Measurements from ENCODE around the gene TMED4. TPM values are rescaled to one million over a fixed set of nuclear protein-coding genes. Genes with fewer than 3 reads are reported as not detected.

The TMED4 gene
- total and polyA plus RNA-seq, 10 of the 15 experiments (the other 5 are each of a cell fraction or from before 2014, with no cell fraction given), result 20.8 to 71.3 (median 51.0) TPM

DNA sequence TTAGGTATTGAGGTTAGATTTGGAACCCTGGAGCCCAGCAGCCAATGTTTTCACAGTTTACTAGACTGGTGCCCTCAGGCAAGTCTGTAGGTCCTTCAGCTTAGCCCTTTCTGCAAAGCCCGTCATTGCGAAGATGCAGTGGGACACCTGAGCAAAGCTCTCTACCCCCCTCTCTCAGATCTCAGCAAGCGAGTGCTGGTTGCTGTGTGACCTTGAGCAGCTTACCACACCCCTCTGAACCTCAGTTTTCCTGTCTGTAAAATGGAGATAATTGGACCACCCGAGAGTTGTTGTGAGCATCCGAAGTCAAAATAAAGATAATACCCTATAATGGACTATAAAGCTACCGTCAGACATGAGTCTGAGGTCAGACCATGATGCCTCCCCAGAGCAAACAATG is 44.6 kb downstream of the TMED4 start:
- Histone ChIP-seq H3K9me3 (replicated peaks; ENCODE audit: control insufficient read depth, insufficient read depth, low read length) (no peaks in the 10 kb centered on the region), H3K27ac (ENCODE audit: control insufficient read depth, insufficient read depth) (no peak overlapping the region), H3K9ac (ENCODE audit: control insufficient read depth, insufficient read depth, low read length) (no peak overlapping the region), H3K79me2 (ENCODE audit: control insufficient read depth, insufficient read depth, low read length) (no peaks in the 10 kb centered on the region), H3K4me1 (ENCODE audit: control insufficient read depth, insufficient read depth, low read length) (no peaks in the 10 kb centered on the region), H3K4me3 (no peak overlapping the region), H3K36me3 (ENCODE audit: control insufficient read depth in 2 of 2, insufficient read depth in 2 of 2, low read length in 1 of 2) (no peaks in the 10 kb centered on the region), H4K20me1 (ENCODE audit: control insufficient read depth, insufficient read depth) (no peaks in the 10 kb centered on the region), H3K27me3 (replicated peaks in 1 of 2; ENCODE audit: control insufficient read depth in 2 of 2, insufficient read depth in 2 of 2, low read length in 1 of 2) (no peaks in the 10 kb centered on the region; a peak in 1 of 4 replicates), H3K4me2 (ENCODE audit: control insufficient read depth, insufficient read depth) (no peak overlapping the region), H2AFZ (ENCODE audit: control insufficient read depth, low read depth, low read length) (no peak overlapping the region)
- CTCF ChIA-PET, result interaction anchor here (0.6 to 4.5 kb wide), 4 partner anchors 18 to 92 kb away, joined by 3 to 28 read pairs (median 3); partner anchors contain the start of gene NUDCD3
- RAD21 ChIA-PET (ENCODE audit: unreplicated experiment), result no interaction called here
- ATAC-seq (no peak), DNase-seq (ENCODE audit: low read depth, low spot score) (no peak), FAIRE-seq (no peak)
- WGBS (ENCODE audit: insufficient coverage, insufficient replicate concordance, low lambda C conversion rate, missing lambda C conversion rate), result 64% methylated on average over 6 of the region's 6 CpGs
- no TSS peak for BruUV-seq (replicated peaks)
- POLR2A ChIA-PET, result no interaction called here
- TF ChIP-seq MYC (IDR thresholded peaks at IDR 0.05; ENCODE audit: insufficient read depth, insufficient read length, insufficient replicate concordance, low read length, severe bottlenecking) (no peak), SUZ12 (IDR thresholded peaks at IDR 0.05; ENCODE audit: unreplicated experiment) (no peak), RELB (IDR thresholded peaks at IDR 0.05; ENCODE audit: low read depth) (no peak), JUND (IDR thresholded peaks at IDR 0.05; ENCODE audit: low read depth, low read length) (no peak), RELA (IDR thresholded peaks at IDR 0.05; ENCODE audit: borderline replicate concordance, partially characterized antibody) (no peak)
- TF ChIP-seq, protein P1, sequence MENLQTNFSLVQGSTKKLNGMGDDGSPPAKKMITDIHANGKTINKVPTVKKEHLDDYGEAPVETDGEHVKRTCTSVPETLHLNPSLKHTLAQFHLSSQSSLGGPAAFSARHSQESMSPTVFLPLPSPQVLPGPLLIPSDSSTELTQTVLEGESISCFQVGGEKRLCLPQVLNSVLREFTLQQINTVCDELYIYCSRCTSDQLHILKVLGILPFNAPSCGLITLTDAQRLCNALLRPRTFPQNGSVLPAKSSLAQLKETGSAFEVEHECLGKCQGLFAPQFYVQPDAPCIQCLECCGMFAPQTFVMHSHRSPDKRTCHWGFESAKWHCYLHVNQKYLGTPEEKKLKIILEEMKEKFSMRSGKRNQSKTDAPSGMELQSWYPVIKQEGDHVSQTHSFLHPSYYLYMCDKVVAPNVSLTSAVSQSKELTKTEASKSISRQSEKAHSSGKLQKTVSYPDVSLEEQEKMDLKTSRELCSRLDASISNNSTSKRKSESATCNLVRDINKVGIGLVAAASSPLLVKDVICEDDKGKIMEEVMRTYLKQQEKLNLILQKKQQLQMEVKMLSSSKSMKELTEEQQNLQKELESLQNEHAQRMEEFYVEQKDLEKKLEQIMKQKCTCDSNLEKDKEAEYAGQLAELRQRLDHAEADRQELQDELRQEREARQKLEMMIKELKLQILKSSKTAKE (IDR thresholded peaks at IDR 0.05; ENCODE audit: low read depth, poor library complexity, severe bottlenecking), result no peak
- intact Hi-C loops (cut with micrococcal nuclease; ENCODE audit: unreplicated experiment) (no loop called here), in situ Hi-C loops (cut with MboI) (no loop called here)
- SMC1A ChIA-PET (ENCODE audit: uncharacterized antibody, unreplicated experiment), result no interaction called here
